ENCODE results near the gene SYNJ2.
A peak's percentile ranks its signal among the peaks of the same experiment; 100 is the strongest.

The SYNJ2 gene

GRCh38 chr6:158030380-158031300, 49.0 kb downstream of the SYNJ2 start:
- DNase-seq, result no peak

- peak; percentile 73 to 78 for DNase-seq
Measured at GRCh38 chr6:158031381-158032353, 50.0 kb downstream of the SYNJ2 start.

GRCh38 chr6:158032354-158032733, 50.7 kb downstream of the SYNJ2 start:
- no peak for DNase-seq

GRCh38 chr6:158033077-158033750, 51.6 kb downstream of the SYNJ2 start:
- no peak for DNase-seq

GRCh38 chr6:158033751-158034702, 52.4 kb downstream of the SYNJ2 start:
- no peak for DNase-seq

- no peak for DNase-seq
Measured at GRCh38 chr6:158036261-158036660, 54.6 kb downstream of the SYNJ2 start.

- DNase-seq, result no peak
Measured at GRCh38 chr6:158037021-158037420, 55.4 kb downstream of the SYNJ2 start.

GRCh38 chr6:158037771-158038170, 56.1 kb downstream of the SYNJ2 start:
- DNase-seq, result no peak

- no peak for DNase-seq
Measured at GRCh38 chr6:158038291-158039177, 56.9 kb downstream of the SYNJ2 start.

- no peak for DNase-seq
Measured at GRCh38 chr6:158039178-158039557, 57.5 kb downstream of the SYNJ2 start.

- no peak for DNase-seq
Measured at GRCh38 chr6:158039571-158040050, 57.9 kb downstream of the SYNJ2 start.

GRCh38 chr6:158040051-158040803, 58.6 kb downstream of the SYNJ2 start:
- DNase-seq, result peak in 1 of 2 experiments; percentile 49

GRCh38 chr6:158040804-158041347, 59.2 kb downstream of the SYNJ2 start:
- DNase-seq, result no peak

GRCh38 chr6:158041370-158041769, 59.7 kb downstream of the SYNJ2 start:
- no peak for DNase-seq

GRCh38 chr6:158041788-158042187, 60.1 kb downstream of the SYNJ2 start:
- DNase-seq, result no peak

GRCh38 chr6:158042245-158042798, 60.7 kb downstream of the SYNJ2 start:
- DNase-seq, result no peak

GRCh38 chr6:158043008-158043407, 61.3 kb downstream of the SYNJ2 start:
- no peak for DNase-seq

GRCh38 chr6:158043586-158044524, 62.2 kb downstream of the SYNJ2 start:
- no peak for DNase-seq
